OCI-LY7 (cell line): ENCODE results near the gene LIX1. TPM values are rescaled to one million over a fixed set of nuclear protein-coding genes. Genes with fewer than 3 reads are reported as not detected.

ENCODE experiments used
- BruUV-seq: library from RNA; stranded (reverse); fragments of 400-500 nt; replicated peaks from 2 replicates; lab custom pipeline; 2021; lab: Mats Ljungman, UMichigan
- CTCF ChIA-PET: fragments of 300-600 bp; sonication (Branson Sonifier 250); formaldehyde crosslinking; loops from one replicate; lab custom pipeline; 2022; ENCODE audit warnings: antibody characterized with exemption; ENCODE audit not compliant: unreplicated experiment; lab: Charles Lee
- POLR2A ChIA-PET: fragments of 300-600 bp; sonication (Branson Sonifier 250); formaldehyde crosslinking; loops from one replicate; lab custom pipeline; 2022; ENCODE audit warnings: antibody characterized with exemption; lab: Charles Lee
- DNase-seq: peaks from one replicate; pipeline ENCODE4 v3.0.0-alpha.2; 2015; ENCODE audit warnings: low spot score
- H2AFZ ChIP-seq: fragments of 200-600 bp; sonication (generic), shearing (Covaris generic); 2 replicates; pipeline ENCODE4 v1.6.1; 2014; ENCODE audit warnings: mild to moderate bottlenecking, antibody characterized with exemption, low read length, moderate library complexity
- H3K27ac ChIP-seq: fragments of 200-600 bp; sonication (generic); 2 replicates; pipeline ENCODE4 v1.5.1; 2014; ENCODE audit warnings: mixed run types, low read depth, mild to moderate bottlenecking, moderate library complexity, low read length, inconsistent platforms; ENCODE audit not compliant: poor library complexity, severe bottlenecking
- H3K36me3 ChIP-seq: fragments of 200-600 bp; sonication (generic); 2 replicates; pipeline ENCODE4 v1.6.1; 2014; ENCODE audit warnings: mild to moderate bottlenecking, antibody characterized with exemption, low read length, moderate library complexity, mixed read lengths; ENCODE audit not compliant: insufficient read depth
- H3K4me1 ChIP-seq: fragments of 200-600 bp; sonication (generic); 2 replicates; pipeline ENCODE4 v1.5.1; 2014; ENCODE audit warnings: mild to moderate bottlenecking, low read length; ENCODE audit not compliant: insufficient read depth, poor library complexity, severe bottlenecking
- H3K4me2 ChIP-seq: fragments of 200-600 bp; sonication (generic); 2 replicates; pipeline ENCODE4 v1.6.1; 2014; ENCODE audit warnings: mild to moderate bottlenecking, low read length
- H3K4me3 ChIP-seq: fragments of 200-600 bp; sonication (generic); 2 replicates; pipeline ENCODE4 v1.5.1; 2014; ENCODE audit warnings: mild to moderate bottlenecking, low read depth, low read length; ENCODE audit not compliant: poor library complexity, severe bottlenecking
- H3K79me2 ChIP-seq: fragments of 200-600 bp; sonication (generic); 2 replicates; pipeline ENCODE4 v1.6.1; 2016; ENCODE audit warnings: low read depth, mild to moderate bottlenecking, low read length, moderate library complexity, mixed read lengths; ENCODE audit not compliant: insufficient read depth
- H3K9me2 ChIP-seq: fragments of 200-600 bp; sonication (generic); 2 replicates; pipeline ENCODE4 v1.6.1; 2016; ENCODE audit warnings: mild to moderate bottlenecking, low read length, mixed read lengths; ENCODE audit not compliant: insufficient read depth
- H3K9me3 ChIP-seq: fragments of 200-600 bp; sonication (generic); 2 replicates; pipeline ENCODE4 v1.6.1; 2014; ENCODE audit warnings: mild to moderate bottlenecking, mixed run types, low read length, mixed read lengths
- H4K20me1 ChIP-seq: fragments of 200-600 bp; sonication (generic); 2 replicates; pipeline ENCODE4 v1.6.1; 2014; ENCODE audit warnings: mild to moderate bottlenecking, antibody characterized with exemption, low read length, moderate library complexity, mixed read lengths; ENCODE audit not compliant: insufficient read depth
- CTCF ChIP-seq: fragments of 200-600 bp; sonication (generic); conservative IDR thresholded peaks from 2 replicates; pipeline ENCODE4 v1.5.1; 2014; ENCODE audit warnings: mild to moderate bottlenecking, antibody characterized with exemption, low read length, moderate library complexity, mixed read lengths
- EZH2phosphoT487 ChIP-seq: fragments of 200-600 bp; sonication (generic); IDR thresholded peaks from 2 replicates; pipeline ENCODE4 v1.6.1; 2018; ENCODE audit warnings: low read depth, borderline replicate concordance, mild to moderate bottlenecking, mixed run types, antibody characterized with exemption, low read length, moderate library complexity, mixed read lengths
- intact Hi-C: fragments of 100-400 bp; cut with micrococcal nuclease; formaldehyde crosslinking; loops from one replicate; pipeline ENCODE4 v1.10.0; 2022; ENCODE audit not compliant: unreplicated experiment
- total RNA-seq, 2 experiments: library from RNA; depleted of rRNA in 1 of 2; stranded (reverse); fragments of >200 nt in 1 of 2; shearing (Covaris generic) in 1 of 2; gene quantifications; 2 replicates each; pipeline ENCODE4 v1.2.3, GENCODE V29; 2014 to 2022

The LIX1 gene
- total RNA-seq, 2 experiments from 2014 or later: 0.44 TPM; not detected in 1

- DNase-seq: peak; percentile 18
- Histone ChIP-seq H3K27ac (no peak overlapping the region), H3K79me2 (no peaks in the 10 kb centered on the region), H3K9me2 (no peaks in the 10 kb centered on the region), H3K36me3 (no peaks in the 10 kb centered on the region), H3K4me1 (peaks cover 22% of the 10 kb centered on the region), H3K4me3 (peak overlapping the region; percentile 5), H4K20me1 (no peaks in the 10 kb centered on the region), H3K9me3 (no peaks in the 10 kb centered on the region), H2AFZ (peak overlapping the region; percentile 87), H3K4me2 (peak overlapping the region; percentile 57)
- BruUV-seq: no TSS peak
- TF ChIP-seq EZH2phosphoT487: no peak
- ChIA-PET POLR2A (interaction anchor here (0.7 to 2.0 kb wide), 6 partner anchors 9 to 441 kb away, joined by 3 to 7 read pairs (median 4); partner anchors contain the start of gene ERAP1), CTCF (no interaction called here)
- intact Hi-C loops: no loop called here
Observed at GRCh38 chr5:97097326-97098230, 44.8 kb downstream of the LIX1 start.

- no peak for DNase-seq
- H3K79me2 ChIP-seq: no peaks in the 10 kb centered on the region
- H3K9me2 ChIP-seq: no peaks in the 10 kb centered on the region
- no peaks in the 10 kb centered on the region for H3K36me3 ChIP-seq
- no peak overlapping the region for H3K4me2 ChIP-seq
- POLR2A ChIA-PET: interaction anchor here (0.7 to 1.4 kb wide), 3 partner anchors 13 to 289 kb away, joined by 3 to 5 read pairs (median 4); partner anchors contain the start of gene ERAP1
- H4K20me1 ChIP-seq: no peaks in the 10 kb centered on the region
- peak overlapping the region; percentile 87; the same call in 1 of the 2 replicates for H2AFZ ChIP-seq
- no peak overlapping the region for H3K4me3 ChIP-seq
- H3K4me1 ChIP-seq: peaks cover 22% of the 10 kb centered on the region
- H3K9me3 ChIP-seq: no peaks in the 10 kb centered on the region
- intact Hi-C loops: no loop called here
- CTCF ChIA-PET: no interaction called here
- no peak for TF ChIP-seq EZH2phosphoT487
- no peak for TF ChIP-seq CTCF
- no peak overlapping the region for H3K27ac ChIP-seq
- BruUV-seq: no TSS peak
Observed at GRCh38 chr5:97096846-97097245, 45.6 kb downstream of the LIX1 start.

GRCh38 chr5:97096191-97096590 is 46.2 kb downstream of the LIX1 start:
- Histone ChIP-seq H3K79me2 (no peaks in the 10 kb centered on the region), H3K9me3 (no peaks in the 10 kb centered on the region), H4K20me1 (no peaks in the 10 kb centered on the region), H2AFZ (no peak overlapping the region), H3K4me2 (no peak overlapping the region), H3K4me1 (peaks cover 22% of the 10 kb centered on the region), H3K36me3 (no peaks in the 10 kb centered on the region), H3K4me3 (no peak overlapping the region), H3K27ac (no peak overlapping the region), H3K9me2 (no peaks in the 10 kb centered on the region)
- ChIA-PET POLR2A (interaction anchor here (0.6 to 0.7 kb wide), 2 partner anchors 227 to 344 kb away, joined by 3 read pairs; no protein-coding TSS in a partner anchor), CTCF (no interaction called here)
- intact Hi-C loops: no loop called here
- BruUV-seq: no TSS peak
- no peak for TF ChIP-seq EZH2phosphoT487
- TF ChIP-seq CTCF: no peak
- DNase-seq: no peak
